HEK293 (cell line): ENCODE data around the gene PLEKHG3.

Source experiments
- CTCF ChIA-PET: fragments of 350-600 bp; formaldehyde crosslinking; extraction: SDS; loops from one replicate; lab custom pipeline; 2021; ENCODE audit warnings: antibody characterized with exemption; lab: Yijun Ruan, JAX
- POLR2A ChIA-PET: fragments of 300-600 bp; formaldehyde crosslinking; extraction: SDS; loops from one replicate; lab custom pipeline; 2020; ENCODE audit warnings: antibody characterized with exemption, inconsistent platforms; lab: Yijun Ruan, JAX
- H3K27ac ChIP-seq: fragments of 200-500 bp; sonication (Bioruptor generic); 2 replicates; pipeline ENCODE4 v1.5.1; 2014; ENCODE audit warnings: low read depth, low read length, control low read depth, inconsistent platforms; ENCODE audit errors: extremely low read depth
- H3K36me3 ChIP-seq, 2 experiments: fragments of 200-500 bp in 1 of 2; sonication (Bioruptor generic) in 1 of 2; 1 replicate in 1 of 2; 2 replicates in 1 of 2; pipeline ENCODE4 v1.5.1; 2014 to 2017; ENCODE audit warnings: inconsistent platforms in 2 of 2, low read length in 2 of 2; ENCODE audit not compliant: control insufficient read depth in 2 of 2, insufficient read depth in 1 of 2
- H3K4me1 ChIP-seq: fragments of 200-500 bp; sonication (Bioruptor generic); 2 replicates; pipeline ENCODE4 v1.5.1; 2014; ENCODE audit warnings: mild to moderate bottlenecking, low read length, inconsistent platforms; ENCODE audit not compliant: control insufficient read depth, insufficient read depth
- H3K4me3 ChIP-seq: 2 replicates; pipeline ENCODE4 v1.5.1; 2011; ENCODE audit warnings: low read depth, mild to moderate bottlenecking, control low read depth, low read length, moderate library complexity
- H3K9me3 ChIP-seq: fragments of 200-500 bp; sonication (Bioruptor generic); 2 replicates; pipeline ENCODE4 v1.5.1; 2014; ENCODE audit warnings: low read depth, low read length, inconsistent platforms; ENCODE audit not compliant: control insufficient read depth, insufficient read depth
- BCL6B ChIP-seq: fragments of 450-650 bp; formaldehyde crosslinking; IDR thresholded peaks from 2 replicates; pipeline ENCODE4 v1.5.1; 2017; ENCODE audit warnings: missing biosample characterization, missing genetic modification characterization
- HOXD13 ChIP-seq: sonication (generic); formaldehyde crosslinking; IDR thresholded peaks from 2 replicates; pipeline ENCODE4 v1.8.0; 2022; ENCODE audit warnings: missing genetic modification reagents, borderline replicate concordance
- KLF16 ChIP-seq: fragments of 450-650 bp; formaldehyde crosslinking; IDR thresholded peaks from 2 replicates; pipeline ENCODE4 v1.5.1; 2017; ENCODE audit warnings: missing biosample characterization, missing genetic modification characterization
- PRDM6 ChIP-seq: fragments of 450-650 bp; formaldehyde crosslinking; IDR thresholded peaks from 2 replicates; pipeline ENCODE4 v1.5.1; 2017; ENCODE audit warnings: missing biosample characterization, missing genetic modification characterization
- RBAK ChIP-seq: fragments of 450-650 bp; formaldehyde crosslinking; IDR thresholded peaks from 2 replicates; pipeline ENCODE4 v1.5.1; 2016; ENCODE audit warnings: missing biosample characterization, missing genetic modification characterization
- ZBTB20 ChIP-seq: fragments of 450-650 bp; formaldehyde crosslinking; IDR thresholded peaks from 2 replicates; pipeline ENCODE4 v1.5.1; 2016; ENCODE audit warnings: missing biosample characterization, missing genetic modification characterization
- ZNF18 ChIP-seq: fragments of 450-650 bp; formaldehyde crosslinking; IDR thresholded peaks from 2 replicates; pipeline ENCODE4 v1.5.1; 2016; ENCODE audit warnings: missing biosample characterization, missing genetic modification characterization
- ZNF221 ChIP-seq: fragments of 450-650 bp; formaldehyde crosslinking; IDR thresholded peaks from 2 replicates; pipeline ENCODE4 v1.5.1; 2017; ENCODE audit warnings: missing biosample characterization, missing genetic modification characterization, borderline replicate concordance
- ZNF248 ChIP-seq: fragments of 450-650 bp; formaldehyde crosslinking; IDR thresholded peaks from 2 replicates; pipeline ENCODE4 v1.5.1; 2017; ENCODE audit warnings: missing biosample characterization, missing genetic modification characterization
- ZNF26 ChIP-seq: fragments of 450-650 bp; formaldehyde crosslinking; IDR thresholded peaks from 2 replicates; pipeline ENCODE4 v1.5.1; 2016; ENCODE audit warnings: missing biosample characterization, missing genetic modification characterization
- ZNF311 ChIP-seq: fragments of 450-650 bp; formaldehyde crosslinking; IDR thresholded peaks from 2 replicates; pipeline ENCODE4 v1.5.1; 2017; ENCODE audit warnings: missing biosample characterization, missing genetic modification characterization, borderline replicate concordance
- ZNF433 ChIP-seq: fragments of 450-650 bp; formaldehyde crosslinking; IDR thresholded peaks from 2 replicates; pipeline ENCODE4 v1.5.1; 2016; ENCODE audit warnings: missing biosample characterization, missing genetic modification characterization, low read depth
- ZNF561 ChIP-seq: fragments of 450-650 bp; IDR thresholded peaks from 2 replicates; pipeline ENCODE4 v1.5.1; 2018; ENCODE audit warnings: missing biosample characterization, missing genetic modification characterization, borderline replicate concordance
- ZNF571 ChIP-seq: fragments of 450-650 bp; formaldehyde crosslinking; IDR thresholded peaks from 2 replicates; pipeline ENCODE4 v1.5.0; 2017; ENCODE audit warnings: missing biosample characterization, missing genetic modification characterization
- ZNF629 ChIP-seq: fragments of 450-650 bp; formaldehyde crosslinking; IDR thresholded peaks from 2 replicates; pipeline ENCODE4 v1.5.1; 2017; ENCODE audit warnings: missing biosample characterization, missing genetic modification characterization
- ZNF654 ChIP-seq: fragments of 450-650 bp; formaldehyde crosslinking; IDR thresholded peaks from 2 replicates; pipeline ENCODE4 v1.5.1; 2016; ENCODE audit warnings: low read depth, missing biosample characterization, missing genetic modification characterization
- ZNF704 ChIP-seq: fragments of 450-650 bp; formaldehyde crosslinking; IDR thresholded peaks from 2 replicates; pipeline ENCODE4 v1.5.1; 2016; ENCODE audit warnings: missing biosample characterization, missing genetic modification characterization
- ZNF776 ChIP-seq: fragments of 450-650 bp; formaldehyde crosslinking; IDR thresholded peaks from 2 replicates; pipeline ENCODE4 v1.5.0; 2017; ENCODE audit warnings: missing biosample characterization, missing genetic modification characterization, borderline replicate concordance
- ZSCAN23 ChIP-seq: fragments of 450-650 bp; formaldehyde crosslinking; IDR thresholded peaks from 2 replicates; pipeline ENCODE4 v1.5.1; 2016; ENCODE audit warnings: missing biosample characterization, missing genetic modification characterization
- ZSCAN4 ChIP-seq: fragments of 450-650 bp; formaldehyde crosslinking; IDR thresholded peaks from 2 replicates; pipeline ENCODE4 v1.5.1; 2017; ENCODE audit warnings: missing biosample characterization, missing genetic modification characterization

Gene PLEKHG3

GRCh38 chr14:64756712-64757111 is 52.5 kb downstream of the PLEKHG3 start (continued):
- no peak for TF ChIP-seq ZSCAN4 (tag by site-specific recombination)
- no peak for TF ChIP-seq ZNF311 (tag by site-specific recombination)
- no peak for TF ChIP-seq ZNF248 (tag by site-specific recombination)
- no peak for TF ChIP-seq RBAK (tag by site-specific recombination)

- H3K27ac ChIP-seq, result no peak overlapping the region
- H3K9me3 ChIP-seq, result no peaks in the 10 kb centered on the region
- TF ChIP-seq PRDM6 (tag by site-specific recombination), result no peak
- no peak for TF ChIP-seq ZSCAN23 (tag by site-specific recombination)
- no peak for TF ChIP-seq ZNF629 (tag by site-specific recombination)
- TF ChIP-seq ZNF654, result no peak
- no peak for TF ChIP-seq ZNF561 (tag by site-specific recombination)
- TF ChIP-seq ZBTB20, result no peak
- TF ChIP-seq ZNF704 (tag by site-specific recombination), result no peak
- no peak for TF ChIP-seq HOXD13
- TF ChIP-seq ZNF776, result no peak
- no peak for TF ChIP-seq ZNF433 (tag by site-specific recombination)
- no peak for TF ChIP-seq ZNF18
- no peak for TF ChIP-seq ZNF571
- no peak for TF ChIP-seq ZNF221 (tag by site-specific recombination)
- no peak for TF ChIP-seq ZNF26 (tag by site-specific recombination)
- no peak for TF ChIP-seq BCL6B (tag by site-specific recombination)
- no peak for TF ChIP-seq KLF16
- ChIA-PET POLR2A (no interaction called here), CTCF (interaction anchor here (0.6 to 5.4 kb wide), 3 partner anchors 29 to 134 kb away, joined by 3 to 55 read pairs (median 3); no protein-coding TSS in a partner anchor)
- no peak overlapping the region for H3K4me3 ChIP-seq
- H3K4me1 ChIP-seq, result peaks cover 28% of the 10 kb centered on the region
- H3K36me3 ChIP-seq, result no peaks in the 10 kb centered on the region
Measured at GRCh38 chr14:64757601-64758000, 53.4 kb downstream of the PLEKHG3 start.
